GM12873 (cell line): Measurements from ENCODE around the gene OR8H1.

Experiments
- CTCF ChIP-seq: IDR thresholded peaks from 2 replicates; pipeline ENCODE4 v1.5.1; 2012; ENCODE audit warnings: low read depth, mild to moderate bottlenecking, moderate library complexity, low read length, control low read depth; ENCODE audit not compliant: insufficient read depth; ENCODE audit errors: missing control alignments

Gene OR8H1

GRCh38 chr11:56273854-56274253, 18.2 kb downstream of the OR8H1 start, which contains the start of gene OR5T1:
Gene OR5T1, plus strand, starts transcription at chr11:56274154. Its CDS starts 1,485 bp downstream, at chr11:56275639.
- no peak for TF ChIP-seq CTCF

- TF ChIP-seq CTCF, result no peak
Measured at GRCh38 chr11:56271092-56271491, 21.0 kb downstream of the OR8H1 start.

GRCh38 chr11:56251954-56252353, 40.1 kb downstream of the OR8H1 start, which contains the start of gene OR5T3:
Gene OR5T3, plus strand, starts transcription at chr11:56252254. Its CDS starts 0 bp downstream, at chr11:56252254.
- TF ChIP-seq CTCF, result no peak
